ENCODE measurements around the gene CHPT1.

CHPT1 gene

DNA sequence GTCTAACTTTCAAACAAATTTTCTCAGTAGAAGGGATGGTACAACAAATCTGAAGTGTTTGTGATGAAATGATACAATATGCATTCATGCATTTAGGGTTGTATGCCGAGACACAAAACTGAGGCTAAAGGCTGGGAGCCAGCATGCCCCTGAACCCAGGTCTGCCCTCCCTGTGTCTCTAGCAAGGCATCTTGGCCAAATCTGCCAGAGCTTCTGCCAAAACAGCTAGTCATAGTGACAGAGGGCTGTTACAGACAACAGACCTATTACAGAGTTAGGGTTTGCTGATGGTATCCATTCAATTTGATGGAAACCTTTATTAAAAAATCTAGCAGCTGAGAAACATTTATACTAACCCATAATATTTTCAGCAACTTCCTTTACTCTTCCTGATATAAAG, 11.3 kb upstream of the CHPT1 start:
- no peak for DNase-seq

DNA sequence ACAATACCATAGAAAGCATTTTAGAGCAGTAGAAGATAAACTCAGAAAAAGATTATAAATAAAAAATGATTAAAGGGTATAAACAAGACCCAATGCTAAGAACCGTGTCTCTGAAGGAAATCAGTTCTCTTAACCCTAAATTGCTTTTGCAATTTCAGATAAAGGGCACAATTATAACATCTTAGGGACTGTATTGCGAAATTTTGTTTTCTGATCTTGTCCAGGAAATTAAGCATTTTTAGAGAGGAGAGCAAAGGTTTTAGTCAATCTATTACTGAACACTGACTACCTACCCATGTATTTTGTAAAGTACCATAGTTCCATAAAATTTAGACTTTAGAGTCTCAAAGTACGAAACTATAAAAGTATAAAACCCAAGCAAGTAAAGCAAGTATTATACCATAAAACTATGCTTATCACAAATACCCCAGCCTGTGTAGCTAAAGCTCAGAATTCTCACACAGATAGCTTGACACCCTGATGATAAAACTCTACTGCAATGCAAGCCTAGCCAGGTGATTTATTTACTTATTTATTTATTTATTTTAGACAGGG, 6.8 kb upstream of the CHPT1 start:
- no peak for DNase-seq

DNA sequence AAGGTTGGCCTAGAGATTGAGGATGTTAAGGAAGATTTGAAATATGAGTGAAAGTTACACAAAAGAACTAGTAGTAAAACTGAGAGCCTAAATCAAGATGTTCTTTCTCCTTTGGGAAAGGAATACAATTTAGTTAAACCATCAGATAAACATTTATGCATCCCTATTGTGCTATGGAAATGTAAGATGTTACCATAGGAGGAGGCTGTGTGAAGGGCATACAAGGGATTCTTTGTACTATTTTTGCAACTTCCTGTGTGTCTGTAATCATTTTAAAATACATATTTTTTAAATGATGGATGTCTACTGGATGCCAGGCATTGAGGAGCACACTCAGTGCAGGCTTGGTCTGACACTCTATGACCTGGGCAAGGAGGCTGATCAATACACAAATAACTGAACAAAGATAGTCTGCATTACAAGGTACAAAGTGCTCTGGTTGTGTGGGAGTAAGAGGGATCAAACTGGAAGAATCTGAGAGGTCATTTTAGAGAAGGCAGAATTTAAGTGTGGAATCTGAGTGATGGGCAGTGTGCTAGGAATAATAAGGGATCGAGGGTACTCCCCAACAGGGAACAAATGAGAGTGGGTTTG, 5.8 kb upstream of the CHPT1 start:
- DNase-seq, result no peak

DNA sequence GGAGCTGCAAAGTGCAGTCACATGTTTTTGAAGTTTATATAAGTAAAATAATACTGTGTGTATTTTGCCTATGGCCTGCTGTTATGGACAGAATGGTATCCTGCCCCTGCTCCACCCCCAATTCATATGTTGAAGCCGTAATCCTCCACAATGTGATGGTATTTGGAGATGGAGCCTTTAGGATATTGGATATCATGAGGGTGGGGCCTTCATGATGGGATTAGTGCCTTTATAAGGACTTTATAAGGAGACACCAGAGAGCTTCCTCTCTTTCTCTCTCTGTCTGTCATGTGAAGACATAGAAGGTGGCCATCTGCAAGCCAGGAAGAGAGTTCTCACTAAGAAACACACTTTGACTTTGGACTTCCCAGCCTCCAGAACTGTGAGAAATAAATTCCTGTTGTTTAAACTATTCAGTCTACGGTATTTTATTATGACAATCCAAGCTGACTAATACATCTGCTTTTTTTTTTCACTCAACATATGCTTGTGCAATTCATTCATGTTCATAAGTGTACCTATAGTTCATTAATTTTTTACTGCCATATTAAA, 3.1 kb upstream of the CHPT1 start:
- DNase-seq, result no peak

DNA sequence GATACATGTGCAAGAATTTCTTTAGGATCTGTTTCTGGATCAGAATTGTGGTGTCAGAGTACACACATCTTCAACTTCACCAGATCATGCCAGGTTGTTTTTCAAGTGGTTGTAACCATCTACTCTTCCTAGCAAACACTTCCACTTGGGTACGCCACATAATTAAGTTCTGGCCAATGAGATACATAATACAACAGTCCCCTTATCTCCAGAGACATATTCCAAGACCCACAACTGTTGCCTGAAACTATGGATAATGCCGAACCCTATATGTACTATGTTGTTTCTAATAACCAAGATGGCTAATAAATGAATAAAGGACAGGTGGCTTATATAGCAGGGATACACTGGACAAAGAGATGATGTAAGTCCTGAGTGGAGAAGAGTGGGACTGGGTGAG, 2.5 kb upstream of the CHPT1 start:
- no peak for DNase-seq

DNA sequence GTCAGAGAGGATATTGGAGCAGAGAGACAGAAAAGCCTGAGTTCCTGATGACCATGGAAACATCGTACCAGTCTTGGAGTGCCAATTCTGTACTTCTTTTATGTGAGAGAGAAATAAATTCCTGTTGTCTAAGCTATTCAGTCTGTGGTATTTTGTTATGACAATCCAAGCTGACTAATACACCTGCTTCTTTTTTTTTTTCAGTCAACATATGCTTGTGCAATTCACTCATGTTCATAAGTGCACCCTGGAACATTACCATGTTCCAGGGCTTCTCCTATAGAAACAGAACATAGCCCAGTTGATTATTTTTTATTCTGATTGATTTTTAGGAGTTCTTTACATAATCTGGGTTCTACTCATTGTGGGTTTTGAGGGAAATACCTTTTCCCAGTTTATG, 1.7 kb upstream of the CHPT1 start:
- DNase-seq, result peak; percentile 13

DNA sequence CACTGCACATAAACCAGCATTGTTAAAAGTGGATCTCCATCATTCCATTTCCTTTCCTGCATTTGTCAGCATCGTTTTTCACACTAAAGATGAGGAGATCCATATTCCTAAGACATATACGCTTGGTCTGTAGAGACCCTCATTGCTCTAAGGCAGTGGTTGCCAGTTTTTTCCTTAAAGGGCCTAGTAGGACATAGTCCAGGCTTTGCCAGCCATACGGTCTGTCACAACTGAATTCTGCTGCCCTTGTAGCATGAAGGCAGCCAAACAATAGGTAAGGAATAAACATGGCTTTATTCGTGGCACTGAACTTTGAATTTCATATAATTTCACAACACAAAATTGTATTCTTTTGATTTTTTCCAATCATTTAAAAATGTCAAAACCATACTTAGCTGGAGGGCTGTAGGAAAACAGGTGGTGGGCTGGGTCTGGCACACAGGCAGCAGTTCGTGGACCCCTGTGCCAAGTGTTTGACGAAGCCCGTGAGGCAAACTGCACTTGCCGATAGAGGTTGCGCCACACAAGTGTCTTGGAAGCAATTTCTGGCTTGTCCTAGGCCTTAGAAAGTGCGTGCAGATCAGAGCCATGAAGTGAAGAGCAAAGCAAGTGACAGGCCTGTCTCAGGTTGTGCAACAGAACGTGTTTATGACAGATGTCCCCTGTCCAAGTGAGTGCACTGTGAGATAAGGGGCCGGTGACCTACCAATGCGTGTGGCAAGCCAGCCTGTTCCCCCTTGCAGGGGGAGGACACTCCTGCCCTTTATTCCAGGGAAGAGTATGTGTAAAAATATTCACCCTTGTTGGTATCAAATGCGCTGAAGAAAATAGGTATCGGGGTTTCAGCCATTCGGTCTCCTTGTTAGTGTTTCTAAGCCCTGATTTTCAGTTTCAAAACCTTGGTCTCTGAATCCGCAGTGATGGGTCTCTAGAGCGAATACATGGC, 916 bp upstream of the CHPT1 start:
- DNase-seq, result no peak

DNA sequence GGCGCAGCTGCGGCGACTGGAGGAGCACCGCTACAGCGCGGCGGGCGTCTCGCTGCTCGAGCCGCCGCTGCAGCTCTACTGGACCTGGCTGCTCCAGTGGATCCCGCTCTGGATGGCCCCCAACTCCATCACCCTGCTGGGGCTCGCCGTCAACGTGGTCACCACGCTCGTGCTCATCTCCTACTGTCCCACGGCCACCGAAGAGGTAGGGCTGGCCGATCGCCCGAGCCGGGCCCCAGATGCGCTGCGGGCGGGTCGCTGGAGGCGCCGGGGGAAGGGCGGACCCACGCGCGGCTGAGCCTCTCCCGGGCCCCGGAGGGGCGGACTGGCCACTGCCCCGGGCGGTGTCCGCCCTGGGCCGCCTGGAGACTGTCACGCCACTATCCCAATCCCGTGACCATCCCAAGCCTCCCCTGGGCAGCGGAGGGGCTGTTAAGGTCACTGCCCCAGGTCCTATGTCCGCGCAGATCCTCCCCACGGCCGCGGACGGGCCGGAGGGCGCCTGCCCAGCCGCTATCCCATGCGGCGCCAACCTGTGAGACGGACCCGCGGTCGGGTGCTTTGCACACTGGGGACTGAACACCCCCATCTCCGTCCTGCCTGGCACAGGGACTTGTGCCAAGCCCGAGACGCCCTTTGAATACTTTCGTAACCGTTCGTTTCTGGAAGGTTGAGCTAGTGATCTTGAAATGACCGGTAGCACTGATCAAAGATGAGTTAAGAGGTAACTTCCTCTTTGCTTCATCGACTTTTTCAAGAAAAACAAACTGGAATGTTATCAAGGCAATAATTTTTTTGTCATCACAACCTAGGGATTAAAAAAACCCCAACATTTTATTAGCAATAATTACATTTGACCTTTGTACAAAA, 725 bp downstream of the CHPT1 start:
- DNase-seq, result peak; percentile 46

DNA sequence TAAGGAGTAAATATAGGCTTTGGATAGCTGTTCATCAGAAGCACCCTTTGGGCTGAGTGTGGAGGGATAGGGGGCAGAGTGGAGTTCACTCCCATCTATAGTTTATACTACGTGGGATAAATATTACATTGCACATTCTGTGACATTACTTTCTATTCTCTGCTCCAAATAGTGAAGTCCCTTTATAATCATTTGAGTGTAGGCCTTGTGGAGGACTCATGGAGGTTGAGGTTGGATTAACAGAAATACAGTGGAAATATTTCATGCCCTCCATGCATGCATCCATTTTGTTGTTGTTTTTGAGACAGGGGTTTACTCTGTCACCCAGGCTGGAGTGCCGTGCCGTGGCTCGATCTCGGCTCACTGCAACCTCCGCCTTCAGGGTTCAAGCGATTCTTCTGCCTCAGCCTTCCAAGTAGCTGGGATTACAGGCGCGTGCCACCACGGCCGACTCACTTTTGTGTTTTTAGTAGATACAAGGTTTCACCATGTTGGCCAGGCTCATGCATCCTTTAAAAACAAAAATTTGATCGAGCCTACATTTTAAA, 1.4 kb downstream of the CHPT1 start:
- DNase-seq, result peak; percentile 23

DNA sequence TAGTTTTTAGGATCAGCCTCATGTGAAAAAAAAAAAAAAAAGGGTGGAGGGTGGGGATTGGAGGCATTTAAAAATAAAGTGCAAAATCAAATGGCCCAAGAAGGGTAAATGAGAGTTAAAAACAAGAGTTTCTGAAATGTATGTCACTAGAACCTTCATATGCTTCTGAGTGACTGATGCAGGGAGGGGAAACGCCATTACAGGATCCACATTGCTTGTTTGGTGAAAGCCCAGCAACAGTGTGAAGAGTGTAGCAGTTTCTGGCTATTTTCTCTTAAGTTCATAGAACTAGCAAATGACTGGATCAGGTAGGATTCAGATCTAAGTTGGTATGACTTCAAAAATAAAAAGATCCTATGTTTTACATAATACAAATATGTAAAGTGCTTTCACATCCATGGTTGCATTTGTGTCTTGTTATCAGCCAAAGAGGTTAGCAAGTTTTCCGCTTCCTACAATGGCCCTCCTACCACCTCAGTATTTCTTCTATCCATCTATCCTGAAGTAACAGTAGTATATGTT, 2.9 kb downstream of the CHPT1 start:
- no peak for DNase-seq

DNA sequence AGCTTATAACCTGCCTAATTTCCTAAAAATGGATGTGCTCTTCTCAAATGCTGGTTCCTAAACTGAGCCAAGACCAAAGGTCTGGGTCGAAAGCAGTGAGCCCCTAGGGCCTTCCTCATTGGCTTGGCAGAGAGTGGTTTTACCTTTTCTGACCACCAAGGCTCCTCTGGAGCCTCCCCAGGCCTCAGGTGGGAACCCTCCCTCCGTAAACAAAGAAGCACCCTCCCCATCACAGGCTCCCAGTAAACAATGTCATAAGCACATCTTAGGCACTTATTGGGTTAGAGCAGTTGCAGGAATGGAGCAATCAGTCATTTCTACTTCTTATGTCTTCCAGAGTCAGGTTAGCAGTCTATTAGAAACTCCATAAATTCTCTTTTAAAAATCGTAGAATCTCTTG, 6.0 kb downstream of the CHPT1 start:
- no peak for DNase-seq

DNA sequence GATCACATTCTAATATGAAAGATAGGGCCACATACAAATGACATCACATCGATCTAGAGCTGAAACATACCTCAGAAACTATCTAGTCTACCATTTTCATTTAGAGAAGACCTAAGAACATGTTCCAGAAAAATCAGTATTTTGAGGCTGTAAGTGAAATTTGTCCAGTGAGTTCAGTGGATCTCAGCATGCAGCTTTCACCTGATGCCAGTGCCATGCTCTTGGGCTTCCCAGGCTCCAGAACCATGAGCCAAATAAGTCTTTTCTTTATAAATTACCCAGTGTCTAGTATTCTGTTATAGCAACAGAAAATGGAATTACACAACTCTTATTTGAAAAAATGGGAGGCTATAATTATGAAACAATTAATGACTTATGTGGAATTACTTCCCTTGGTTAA, 9.0 kb downstream of the CHPT1 start:
- DNase-seq, result no peak

DNA sequence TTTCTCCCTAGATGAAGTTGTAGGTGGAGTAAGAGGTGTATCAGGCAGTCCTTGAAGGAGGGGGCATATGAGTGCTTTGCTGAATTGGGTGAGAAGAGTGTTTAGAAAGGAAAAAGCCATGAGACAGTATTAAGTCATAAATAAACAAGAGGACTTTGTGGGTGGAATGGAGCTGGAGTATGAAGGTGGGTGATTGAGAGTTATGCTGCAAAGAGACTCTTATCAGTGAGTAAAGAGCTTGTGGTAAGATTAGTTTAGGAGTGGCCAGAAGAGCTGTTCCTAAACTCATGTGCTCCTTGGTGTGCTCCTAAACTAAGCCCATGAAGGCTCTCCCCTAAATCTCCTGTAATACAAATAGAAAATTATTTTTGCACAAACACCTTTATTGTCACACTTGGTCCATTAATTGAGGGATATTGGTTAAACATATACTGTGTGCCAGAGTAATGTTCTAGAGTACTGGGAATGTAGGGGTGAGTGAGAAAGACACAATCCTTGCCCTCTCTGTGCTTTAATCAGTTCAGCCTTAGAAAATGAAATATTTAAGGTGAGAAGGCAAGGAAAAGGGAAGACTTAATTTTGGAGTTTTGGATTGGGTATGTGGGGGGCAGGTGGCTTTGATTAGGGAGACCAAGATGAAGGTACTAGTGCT, 9.8 kb downstream of the CHPT1 start:
- DNase-seq, result no peak

DNA sequence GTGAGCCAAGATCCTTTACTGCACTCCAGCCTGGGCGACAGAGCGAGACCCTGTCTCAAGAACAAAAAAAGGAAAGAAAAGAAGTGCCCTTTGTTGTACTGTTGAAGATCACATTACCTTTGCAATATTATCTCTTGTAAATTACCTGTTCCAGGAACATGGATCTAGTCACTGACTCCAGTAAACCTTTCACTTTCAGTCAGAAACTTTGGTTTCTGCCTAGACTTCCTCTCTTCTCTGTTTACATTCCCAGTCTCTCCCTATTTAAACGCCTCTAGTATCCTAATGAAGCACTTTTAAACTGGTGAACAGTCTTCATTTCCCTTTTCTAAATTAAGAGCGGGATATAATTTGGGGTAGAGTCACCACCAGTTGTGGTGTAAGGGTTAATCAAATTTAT, 12.8 kb downstream of the CHPT1 start:
- no peak for DNase-seq

DNA sequence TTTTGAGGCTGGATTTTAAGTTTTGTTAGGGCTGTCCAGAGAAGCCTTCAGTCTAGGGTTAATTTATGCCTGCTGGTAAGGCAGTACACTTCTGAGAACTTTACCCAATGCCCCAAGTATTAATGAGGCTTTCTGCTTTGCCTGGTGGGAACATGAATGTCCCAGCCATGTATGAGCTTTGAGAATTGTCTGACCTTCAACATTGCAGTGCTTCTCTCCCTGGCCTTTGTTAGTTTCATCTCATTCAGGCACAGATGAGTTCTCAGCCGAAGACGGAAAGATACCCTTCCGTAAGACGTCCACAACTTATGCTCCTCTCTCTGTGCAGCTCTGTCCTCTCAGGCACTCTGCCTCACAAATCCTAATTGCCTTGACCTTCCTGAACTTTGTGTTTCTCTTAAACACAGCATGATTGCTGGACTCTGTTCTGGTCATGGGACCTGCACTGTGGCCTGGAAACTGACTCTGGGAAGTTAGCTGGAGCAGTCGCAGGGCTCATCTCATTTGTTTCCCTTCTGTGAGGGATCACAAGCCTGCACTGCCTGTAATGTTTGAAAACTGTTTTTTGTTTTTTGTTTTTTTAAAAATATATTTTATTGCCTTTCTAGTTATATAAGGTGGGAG, 15.7 kb downstream of the CHPT1 start:
- no peak for DNase-seq

DNA sequence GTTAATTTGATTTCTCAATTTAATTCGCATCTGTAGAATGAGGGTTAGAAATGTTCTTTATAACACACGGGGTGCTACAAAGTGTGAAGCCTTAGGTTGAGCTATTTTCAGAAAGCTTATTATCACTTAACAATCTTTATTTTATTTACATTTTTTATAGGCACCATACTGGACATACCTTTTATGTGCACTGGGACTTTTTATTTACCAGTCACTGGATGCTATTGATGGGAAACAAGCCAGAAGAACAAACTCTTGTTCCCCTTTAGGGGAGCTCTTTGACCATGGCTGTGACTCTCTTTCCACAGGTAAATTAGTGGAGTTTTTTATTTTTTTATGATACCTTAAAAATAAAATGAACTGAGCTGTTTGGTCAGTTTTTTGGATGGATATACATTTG, 16.5 kb downstream of the CHPT1 start:
- DNase-seq, result no peak

DNA sequence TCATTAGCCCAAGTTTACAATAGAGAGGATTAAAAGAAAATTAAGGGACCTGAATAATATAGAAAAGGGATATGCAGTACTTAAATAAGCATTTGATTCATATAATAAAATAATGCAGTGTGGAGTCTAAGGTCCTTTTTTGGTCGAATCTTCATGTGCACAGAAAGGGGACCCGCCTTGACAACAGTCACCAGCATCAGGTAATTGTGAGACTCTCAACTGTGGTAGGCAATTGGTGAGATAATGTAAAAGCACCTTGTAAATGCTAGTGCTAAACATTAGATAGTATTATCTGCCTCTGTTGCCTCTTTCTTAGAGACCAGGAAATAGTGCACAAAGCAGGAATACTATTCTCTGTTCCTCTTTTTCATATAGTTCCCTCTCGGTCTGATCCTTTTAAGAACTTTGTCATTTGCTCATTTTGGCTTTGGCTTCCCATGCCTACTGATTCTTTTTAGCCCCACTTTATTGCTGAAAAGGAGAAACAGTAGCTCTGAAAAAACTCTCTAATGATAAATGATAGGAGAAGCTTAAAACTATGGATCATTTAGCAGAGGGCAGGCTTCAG, 17.5 kb downstream of the CHPT1 start:
- DNase-seq, result no peak

DNA sequence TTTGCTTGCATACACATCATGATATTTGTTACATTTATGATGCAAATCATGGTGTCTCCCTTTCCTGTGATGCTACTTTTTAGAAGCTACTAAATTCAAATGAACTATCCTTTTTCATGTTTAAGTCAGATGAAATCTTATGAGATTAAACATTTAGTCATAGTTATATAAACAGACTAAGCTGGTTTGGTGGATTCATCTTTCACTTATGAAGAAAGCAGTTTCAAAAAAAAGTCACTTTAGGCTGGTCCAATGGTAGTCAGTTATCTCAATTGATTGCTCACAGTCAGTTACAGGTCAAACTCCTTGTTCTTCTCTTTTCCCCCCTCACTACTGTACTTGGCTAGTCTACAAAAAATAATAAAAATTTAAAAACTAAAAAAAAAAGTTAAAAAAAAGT, 22.1 kb downstream of the CHPT1 start:
- no peak for DNase-seq

DNA sequence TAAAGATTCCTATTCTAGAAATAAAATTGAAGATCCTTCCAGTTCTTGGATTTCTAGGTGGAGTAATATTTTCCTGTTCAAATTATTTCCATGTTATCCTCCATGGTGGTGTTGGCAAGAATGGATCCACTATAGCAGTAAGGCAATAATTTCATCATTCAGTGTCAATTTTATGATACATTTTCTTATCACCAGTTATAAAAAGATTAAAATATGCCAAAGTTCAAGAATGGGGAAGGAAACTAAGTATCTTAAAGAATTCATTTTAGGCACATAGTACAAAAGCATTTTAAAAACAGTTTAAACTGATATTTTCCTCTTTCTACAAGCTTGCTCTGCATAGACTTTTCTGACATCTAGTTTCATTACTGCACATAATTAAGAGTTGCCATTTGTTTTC, 22.7 kb downstream of the CHPT1 start:
- no peak for DNase-seq

DNA sequence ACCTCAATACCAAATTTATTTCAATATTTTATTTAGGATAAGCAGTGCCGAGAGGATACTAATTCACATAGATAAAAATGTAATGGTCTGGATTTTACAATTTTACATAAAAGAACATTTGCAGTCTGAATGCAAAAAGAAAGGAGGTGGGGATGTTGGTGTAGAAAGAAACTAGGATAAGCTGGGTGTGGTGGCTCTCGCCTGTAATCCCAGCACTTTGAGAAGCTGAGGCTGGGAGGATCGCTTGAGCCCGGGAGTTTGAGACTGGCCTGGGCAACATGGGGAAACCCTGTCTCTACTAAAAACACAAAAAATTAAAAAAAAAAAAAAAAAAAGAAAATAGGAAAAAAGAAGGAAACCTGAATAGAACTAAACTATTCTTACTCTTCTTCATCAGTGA, 25.0 kb downstream of the CHPT1 start:
- DNase-seq, result no peak

DNA sequence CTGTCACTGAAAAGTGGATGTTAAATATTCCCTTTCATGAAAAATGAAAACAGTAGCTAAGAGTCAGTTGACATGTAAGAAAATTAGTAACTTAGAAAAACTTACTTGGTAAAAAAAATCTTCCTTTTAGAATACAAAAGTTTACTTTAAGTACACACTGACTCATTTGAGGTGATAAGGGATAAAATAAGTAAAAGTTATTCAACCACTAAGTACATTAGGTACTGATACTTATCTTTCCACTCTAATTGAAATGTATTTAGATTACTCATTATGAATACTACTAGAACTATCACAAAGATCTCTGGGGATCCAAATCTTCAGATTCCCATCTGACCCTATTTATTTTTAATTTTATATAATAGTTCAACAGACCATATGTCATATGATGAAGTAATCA, 29.7 kb downstream of the CHPT1 start:
- DNase-seq, result no peak

Measured in EL (cell line).